H9 (cell line): ENCODE measurements around the gene CABCOCO1. TPM values are rescaled to one million over a fixed set of nuclear protein-coding genes. Genes with fewer than 3 reads are reported as not detected.

Experiments
- DNase-seq: peaks from one replicate; pipeline ENCODE4 v3.0.0-alpha.2; 2017
- H2AFZ ChIP-seq: one replicate; pipeline ENCODE4 v1.6.1; 2013; ENCODE audit warnings: mild to moderate bottlenecking, low read length, control low read depth, moderate library complexity
- H2AK5ac ChIP-seq: 2 replicates; pipeline ENCODE4 v1.6.1; 2013; ENCODE audit warnings: low read length, control low read depth, mixed read lengths; ENCODE audit not compliant: insufficient read length
- H2BK120ac ChIP-seq: one replicate; pipeline ENCODE4 v1.6.1; 2013; ENCODE audit warnings: low read depth, mild to moderate bottlenecking, low read length, control low read depth, inconsistent platforms; ENCODE audit not compliant: poor library complexity, severe bottlenecking
- H2BK12ac ChIP-seq: 2 replicates; pipeline ENCODE4 v1.6.1; 2013; ENCODE audit warnings: low read length, control low read depth, mixed read lengths, low read depth; ENCODE audit not compliant: insufficient read length
- H2BK15ac ChIP-seq: 2 replicates; pipeline ENCODE4 v1.6.1; 2013; ENCODE audit warnings: low read depth, low read length, control low read depth
- H2BK20ac ChIP-seq: one replicate; pipeline ENCODE4 v1.6.1; 2013; ENCODE audit warnings: low read depth, mild to moderate bottlenecking, low read length, control low read depth, inconsistent platforms; ENCODE audit not compliant: poor library complexity, severe bottlenecking
- H2BK5ac ChIP-seq: 2 replicates; pipeline ENCODE4 v1.6.1; 2013; ENCODE audit warnings: low read length, control low read depth, mixed read lengths; ENCODE audit not compliant: insufficient read length
- H3K14ac ChIP-seq: 2 replicates; pipeline ENCODE4 v1.6.1; 2013; ENCODE audit warnings: low read length, control low read depth; ENCODE audit not compliant: insufficient read depth
- H3K18ac ChIP-seq: 2 replicates; pipeline ENCODE4 v1.6.1; 2013; ENCODE audit warnings: low read depth, mild to moderate bottlenecking, mixed read lengths, low read length, control low read depth; ENCODE audit not compliant: insufficient read length
- H3K23ac ChIP-seq: 2 replicates; pipeline ENCODE4 v1.6.1; 2013; ENCODE audit warnings: low read length, control low read depth, mixed read lengths, low read depth; ENCODE audit not compliant: insufficient read length
- H3K23me2 ChIP-seq: 2 replicates; pipeline ENCODE4 v1.6.1; 2013; ENCODE audit warnings: low read depth, mild to moderate bottlenecking, mixed read lengths, low read length, control low read depth; ENCODE audit not compliant: insufficient read length, poor library complexity, severe bottlenecking
- H3K27ac ChIP-seq: 2 replicates; pipeline ENCODE4 v1.5.1; 2013; ENCODE audit warnings: low read length, control low read depth, mixed read lengths, low read depth; ENCODE audit not compliant: insufficient read length
- H3K27me3 ChIP-seq: 2 replicates; pipeline ENCODE4 v1.6.1; 2013; ENCODE audit warnings: low read length, control low read depth, inconsistent platforms; ENCODE audit not compliant: insufficient read depth
- H3K4ac ChIP-seq: 2 replicates; pipeline ENCODE4 v1.6.1; 2013; ENCODE audit warnings: low read depth, mild to moderate bottlenecking, control low read depth, inconsistent platforms, low read length, moderate library complexity
- H3K4me1 ChIP-seq: 2 replicates; pipeline ENCODE4 v1.6.1; 2013; ENCODE audit warnings: low read length, control low read depth, inconsistent platforms; ENCODE audit not compliant: insufficient read depth
- H3K4me2 ChIP-seq: 2 replicates; pipeline ENCODE4 v1.6.1; 2013; ENCODE audit warnings: low read length, control low read depth, mixed read lengths; ENCODE audit not compliant: insufficient read length, insufficient read depth
- H3K56ac ChIP-seq: 2 replicates; pipeline ENCODE4 v1.6.1; 2013; ENCODE audit warnings: low read depth, mild to moderate bottlenecking, mixed read lengths, low read length, control low read depth; ENCODE audit not compliant: insufficient read length
- H3K79me1 ChIP-seq: 2 replicates; pipeline ENCODE4 v1.6.1; 2013; ENCODE audit warnings: low read depth, mild to moderate bottlenecking, moderate library complexity, low read length, control low read depth, inconsistent platforms; ENCODE audit not compliant: insufficient read depth, poor library complexity, severe bottlenecking
- H3K79me2 ChIP-seq: 2 replicates; pipeline ENCODE4 v1.6.1; 2013; ENCODE audit warnings: low read length, control low read depth, inconsistent platforms; ENCODE audit not compliant: insufficient read depth
- H3K9ac ChIP-seq: 2 replicates; pipeline ENCODE4 v1.6.1; 2013; ENCODE audit warnings: low read length, control low read depth, mixed read lengths; ENCODE audit not compliant: insufficient read length; ENCODE audit errors: extremely low read depth
- H3K9me3 ChIP-seq: one replicate; pipeline ENCODE4 v1.6.1; 2013; ENCODE audit warnings: low read depth, low read length, inconsistent platforms; ENCODE audit not compliant: control insufficient read depth
- H3T11ph ChIP-seq: one replicate; pipeline ENCODE4 v1.6.1; 2013; ENCODE audit warnings: mild to moderate bottlenecking, low read length, control low read depth, inconsistent platforms
- H4K20me1 ChIP-seq: one replicate; pipeline ENCODE4 v1.6.1; 2013; ENCODE audit not compliant: control insufficient read depth, insufficient read length, insufficient read depth
- H4K5ac ChIP-seq: 2 replicates; pipeline ENCODE4 v1.6.1; 2013; ENCODE audit warnings: low read depth, mild to moderate bottlenecking, mixed read lengths, low read length, control low read depth; ENCODE audit not compliant: insufficient read length
- H4K8ac ChIP-seq: replicated peaks from 2 replicates; pipeline ENCODE4 v1.6.1; 2013; ENCODE audit warnings: low read length, control low read depth, mixed read lengths, low read depth; ENCODE audit not compliant: insufficient read length
- H4K91ac ChIP-seq: 2 replicates; pipeline ENCODE4 v1.6.1; 2013; ENCODE audit warnings: low read depth, mild to moderate bottlenecking, moderate library complexity, mixed read lengths, low read length, control low read depth; ENCODE audit not compliant: insufficient read length
- H3K27ac Mint-ChIP-seq, 3 experiments: 2 replicates in 2 of 3; 3 replicates in 1 of 3; pipeline ENCODE4 v1.8.0; 2020 to 2021; ENCODE audit warnings: mixed read lengths in 3 of 3, mild to moderate bottlenecking in 1 of 3, moderate library complexity in 1 of 3
- H3K27me3 Mint-ChIP-seq: 2 replicates; pipeline ENCODE4 v1.8.0; 2021; ENCODE audit warnings: low read depth, mild to moderate bottlenecking, moderate library complexity, mixed read lengths
- H3K36me3 Mint-ChIP-seq, 3 experiments: 2 replicates in 2 of 3; 3 replicates in 1 of 3; pipeline ENCODE4 v1.8.0; 2020 to 2021; ENCODE audit warnings: low read depth in 3 of 3, mixed read lengths in 3 of 3; ENCODE audit not compliant: insufficient read depth in 1 of 3
- H3K4me1 Mint-ChIP-seq, 2 experiments: 2 replicates each; pipeline ENCODE4 v1.8.0; 2020; ENCODE audit warnings: mixed read lengths in 2 of 2
- H3K4me3 Mint-ChIP-seq, 2 experiments: 2 replicates in 1 of 2; 3 replicates in 1 of 2; pipeline ENCODE4 v1.8.0; 2020 to 2021; ENCODE audit warnings: mild to moderate bottlenecking in 2 of 2, mixed read lengths in 2 of 2, moderate library complexity in 1 of 2
- H3K9me3 Mint-ChIP-seq, 2 experiments: 2 replicates in 1 of 2; 3 replicates in 1 of 2; pipeline ENCODE4 v1.8.0; 2020; ENCODE audit warnings: mild to moderate bottlenecking in 2 of 2, mixed read lengths in 2 of 2, moderate library complexity in 1 of 2
- WGBS: extraction: QIAGEN DNeasy Blood & Tissue Kit; methylation state at CpG from one replicate; pipeline ENCODE4 v1.1.7; 2013; ENCODE audit warnings: missing lambda C conversion rate, low lambda C conversion rate, mixed read lengths; ENCODE audit not compliant: insufficient read length; ENCODE audit errors: extremely low coverage; 5-methylcytosine and 5-hydroxymethylcytosine counted together
- total RNA-seq: library from RNA; stranded (reverse); gene quantifications from 2 replicates; pipeline ENCODE4 v1.2.1, GENCODE V29; 2021
- TF ChIP-seq, protein P1 (sequence below): fragments of 200-600 bp; sonication (generic); conservative IDR thresholded peaks from 3 replicates; pipeline ENCODE4 v1.8.0; 2021; ENCODE audit warnings: antibody characterized with exemption, mild to moderate bottlenecking

CABCOCO1 gene
- total RNA-seq, 1 experiment from 2014 or later, result not detected

- no peaks in the 10 kb centered on the region for H3K27me3 Mint-ChIP-seq
- H3K27ac ChIP-seq, result no peak overlapping the region
- no peak overlapping the region for H3K18ac ChIP-seq
- H2BK120ac ChIP-seq, result no peak overlapping the region
- H3K4me2 ChIP-seq, result no peak overlapping the region
- no peak overlapping the region for H4K5ac ChIP-seq
- no peak overlapping the region for H3K23ac ChIP-seq
- no peak overlapping the region for H3T11ph ChIP-seq
- no peaks in the 10 kb centered on the region for H3K79me2 ChIP-seq
- H2BK20ac ChIP-seq, result no peak overlapping the region
- no peak overlapping the region for H3K9ac ChIP-seq
- H3K79me1 ChIP-seq, result no peaks in the 10 kb centered on the region
- no peak overlapping the region for H3K4ac ChIP-seq
- WGBS, result no CpG with 5 or more reads among the region's 3 CpGs
- TF ChIP-seq, protein P1, sequence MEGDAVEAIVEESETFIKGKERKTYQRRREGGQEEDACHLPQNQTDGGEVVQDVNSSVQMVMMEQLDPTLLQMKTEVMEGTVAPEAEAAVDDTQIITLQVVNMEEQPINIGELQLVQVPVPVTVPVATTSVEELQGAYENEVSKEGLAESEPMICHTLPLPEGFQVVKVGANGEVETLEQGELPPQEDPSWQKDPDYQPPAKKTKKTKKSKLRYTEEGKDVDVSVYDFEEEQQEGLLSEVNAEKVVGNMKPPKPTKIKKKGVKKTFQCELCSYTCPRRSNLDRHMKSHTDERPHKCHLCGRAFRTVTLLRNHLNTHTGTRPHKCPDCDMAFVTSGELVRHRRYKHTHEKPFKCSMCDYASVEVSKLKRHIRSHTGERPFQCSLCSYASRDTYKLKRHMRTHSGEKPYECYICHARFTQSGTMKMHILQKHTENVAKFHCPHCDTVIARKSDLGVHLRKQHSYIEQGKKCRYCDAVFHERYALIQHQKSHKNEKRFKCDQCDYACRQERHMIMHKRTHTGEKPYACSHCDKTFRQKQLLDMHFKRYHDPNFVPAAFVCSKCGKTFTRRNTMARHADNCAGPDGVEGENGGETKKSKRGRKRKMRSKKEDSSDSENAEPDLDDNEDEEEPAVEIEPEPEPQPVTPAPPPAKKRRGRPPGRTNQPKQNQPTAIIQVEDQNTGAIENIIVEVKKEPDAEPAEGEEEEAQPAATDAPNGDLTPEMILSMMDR, result no peak
- H4K20me1 ChIP-seq, result no peaks in the 10 kb centered on the region
- H3K9me3 Mint-ChIP-seq, result no peaks in the 10 kb centered on the region; a peak in 1 of 5 replicates
- H2AK5ac ChIP-seq, result no peak overlapping the region
- H3K4me1 ChIP-seq, result no peaks in the 10 kb centered on the region; the same call in 1 of the 2 replicates
- peak overlapping the region in 1 of 3 experiments; percentile 34; a peak in 1 of 7 replicates for H3K27ac Mint-ChIP-seq
- H3K23me2 ChIP-seq, result no peaks in the 10 kb centered on the region
- H3K4me1 Mint-ChIP-seq, result peaks cover 25 to 29% of the 10 kb centered on the region in 2 experiments
- H3K4me3 Mint-ChIP-seq, result no peak overlapping the region
- no peaks in the 10 kb centered on the region for H3K36me3 Mint-ChIP-seq
- DNase-seq, result no peak
- H3K9me3 ChIP-seq, result no peaks in the 10 kb centered on the region
- no peak overlapping the region for H4K91ac ChIP-seq
- H4K8ac ChIP-seq, result no peak overlapping the region
- no peak overlapping the region for H2AFZ ChIP-seq
- no peak overlapping the region for H2BK12ac ChIP-seq
- no peak overlapping the region for H3K14ac ChIP-seq
- H3K27me3 ChIP-seq, result no peaks in the 10 kb centered on the region
- H3K56ac ChIP-seq, result no peak overlapping the region
- no peak overlapping the region for H2BK15ac ChIP-seq
- H2BK5ac ChIP-seq, result no peak overlapping the region
These were observed 90.7 kb downstream of the CABCOCO1 start for GRCh38 chr10:61753453-61753852.
